HG03565 (cell line): ENCODE measurements around the gene TNS2.
"Not testable (repeated sequence)": the region's sequence is repeated elsewhere in the genome, so short reads cannot be mapped to it uniquely, and the experiment has no call there.

Experiments
- ATAC-seq: cut with Tn5 transposase; IDR thresholded peaks from one replicate; pipeline ENCODE4 v1.9.1; 2021; ENCODE audit warnings: mild to moderate bottlenecking, moderate library complexity; ENCODE audit not compliant: unreplicated experiment

Gene TNS2

DNA sequence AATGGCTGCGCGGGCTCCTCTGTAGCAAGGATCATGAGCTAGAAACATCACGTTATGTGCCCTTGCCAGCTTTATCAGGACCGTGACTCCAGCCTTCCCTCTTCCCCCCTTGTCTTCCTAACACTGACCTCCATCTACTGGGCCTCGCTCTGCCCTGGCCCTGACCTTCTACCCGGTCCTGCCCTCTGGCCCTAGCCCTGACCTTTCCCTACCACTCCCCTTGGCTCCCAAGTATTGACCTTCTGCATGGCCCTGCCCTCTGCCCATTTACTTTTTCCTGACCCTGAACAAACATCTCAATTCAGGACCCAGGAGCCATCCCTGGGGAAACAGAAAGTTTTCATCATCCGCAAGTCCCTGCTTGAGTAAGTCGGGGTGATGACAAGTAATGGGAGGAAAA, 55.4 kb downstream of the TNS2 start:
- ATAC-seq, result no peak

DNA sequence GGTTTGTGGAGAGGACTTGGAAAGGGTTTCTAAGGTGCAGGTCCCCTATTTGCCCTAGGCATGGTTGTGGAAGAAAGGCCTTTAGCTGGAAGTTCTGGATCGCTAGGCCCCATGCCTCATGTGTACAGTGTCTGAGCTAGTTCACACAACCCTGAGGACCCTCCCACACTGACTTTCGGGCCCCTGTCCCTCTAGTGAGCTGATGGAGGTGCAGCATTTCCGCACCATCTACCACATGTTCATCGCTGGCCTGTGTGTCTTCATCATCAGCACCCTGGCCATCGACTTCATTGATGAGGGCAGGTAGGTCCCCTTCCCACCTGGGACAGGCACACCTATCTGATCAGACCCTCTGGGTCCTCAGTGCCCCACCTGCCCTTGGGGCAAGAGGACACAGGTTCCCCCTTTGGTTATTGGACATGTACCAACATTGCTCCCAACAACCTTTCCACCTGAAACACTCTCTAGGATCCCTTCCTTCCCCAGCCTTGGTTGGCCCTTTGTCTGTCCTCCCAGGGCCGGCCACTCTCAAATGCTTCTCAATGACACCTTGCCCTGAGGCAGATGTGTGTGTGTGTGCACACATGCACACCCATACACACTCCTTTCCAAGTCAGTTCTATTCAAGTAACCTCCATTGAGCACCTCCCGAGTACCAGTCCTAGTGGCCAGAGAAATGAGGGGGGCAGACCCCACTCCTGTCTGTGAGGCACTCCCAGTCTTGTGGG, 56.0 kb downstream of the TNS2 start:
- no peak for ATAC-seq

DNA sequence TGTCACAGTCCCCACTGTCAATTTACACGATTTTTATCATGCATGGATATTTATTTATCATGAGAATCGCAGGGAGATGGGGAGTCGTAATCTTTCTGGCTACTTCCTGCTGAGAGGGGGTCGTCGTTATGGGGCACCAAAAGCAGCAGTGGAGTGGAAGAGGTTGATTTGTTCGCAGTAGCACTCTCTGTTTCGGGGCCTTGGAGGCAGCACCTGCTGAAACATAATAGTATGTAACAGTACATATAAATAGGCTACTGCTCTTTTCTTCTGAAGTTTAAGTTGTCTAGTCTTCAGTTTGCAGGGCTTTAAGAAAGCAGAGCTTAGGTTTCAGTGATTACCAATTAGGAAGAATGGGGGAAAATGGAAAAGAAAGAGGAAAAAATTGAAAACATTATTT, 57.3 kb downstream of the TNS2 start:
- ATAC-seq, result no peak

DNA sequence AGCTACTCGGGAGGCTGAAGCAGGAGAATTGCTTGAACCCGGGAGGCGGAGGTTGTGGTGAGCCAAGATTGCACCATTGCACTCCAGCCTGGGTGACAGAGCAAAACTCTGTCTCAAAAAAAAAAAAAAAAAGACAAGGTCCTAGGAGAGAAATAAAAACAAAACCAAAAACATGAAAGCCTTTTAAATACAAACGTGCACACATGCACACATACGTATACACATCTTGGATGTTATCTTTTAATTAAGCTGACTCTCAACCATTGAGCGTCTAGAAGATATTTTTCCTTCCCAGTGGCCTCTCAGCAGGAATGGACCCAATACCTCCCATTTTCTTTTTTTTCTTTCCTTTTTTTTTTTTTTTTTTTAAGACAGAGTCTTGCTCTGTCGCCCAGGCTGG, 62.6 kb downstream of the TNS2 start:
- ATAC-seq, result not testable (repeated sequence)

DNA sequence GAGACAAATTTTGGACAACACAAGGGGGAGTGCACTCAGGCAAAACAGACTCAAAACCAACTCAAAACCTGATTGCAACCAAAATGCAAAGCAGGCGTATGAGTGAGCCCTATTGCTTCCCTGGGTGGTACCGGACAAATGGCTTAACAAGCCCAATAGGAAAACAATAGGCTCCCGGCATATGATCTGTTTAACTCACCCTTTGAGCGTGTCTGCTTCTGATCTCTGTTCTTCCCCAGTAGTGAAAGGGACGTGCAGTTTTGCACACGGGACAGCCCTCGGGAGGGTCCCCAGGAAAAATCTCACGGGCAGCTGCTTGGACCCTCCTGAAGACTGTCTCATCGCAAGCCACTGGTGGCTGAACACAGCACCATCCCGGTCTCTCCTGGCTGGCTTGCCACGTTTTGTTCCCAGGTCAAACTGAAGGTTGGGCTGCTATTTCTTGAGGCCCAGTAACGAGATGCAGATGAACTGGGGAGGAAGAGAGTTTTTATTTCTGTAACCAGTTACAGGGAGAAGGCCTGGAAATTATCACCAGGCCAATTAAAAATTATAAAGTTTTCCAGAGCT, 63.4 kb downstream of the TNS2 start:
- ATAC-seq, result no peak

DNA sequence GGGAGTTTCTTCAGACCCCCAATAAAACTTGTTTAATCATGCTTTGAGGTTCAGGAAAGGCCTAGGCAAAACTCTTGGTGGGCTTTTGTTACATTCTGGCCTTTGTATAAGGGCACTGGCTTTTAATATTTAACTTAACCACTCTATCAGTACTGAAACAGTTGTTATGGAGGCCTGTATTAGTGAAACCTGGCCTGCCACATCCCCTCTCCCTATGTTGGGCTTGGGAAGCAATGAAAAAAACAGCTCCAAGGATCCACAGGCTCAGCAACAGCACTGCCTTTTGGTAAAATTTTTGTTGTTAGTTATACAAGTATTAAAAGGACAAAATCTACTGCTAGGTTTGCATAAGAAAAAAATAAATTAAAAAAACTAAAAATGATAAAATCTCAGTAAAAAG, 64.1 kb downstream of the TNS2 start:
- ATAC-seq, result no peak
